Activated naive CD8-positive, alpha-beta T cell treated with anti-CD3 and anti-CD28 coated beads, Interleukin-2, amount 10 ng/mL, durations not matched to agents 7 days and 5 days (primary cell): ENCODE data around the gene UBA5. TPM values are rescaled to one million over a fixed set of nuclear protein-coding genes. Genes with fewer than 3 reads are reported as not detected.
"Not testable (repeated sequence)": the region's sequence is repeated elsewhere in the genome, so short reads cannot be mapped to it uniquely, and the experiment has no call there.

ENCODE experiments used
- ATAC-seq: fragments of 150-1000 bp; cut with Tn5 transposase; one replicate; pipeline ENCODE4 v1.10.0; 2021; ENCODE audit warnings: low read depth, moderate library complexity
- POLR2A ChIA-PET: fragments of 350-600 bp; sonication (Branson Sonifier 250); formaldehyde crosslinking; loops from one replicate; lab custom pipeline; 2021; ENCODE audit warnings: antibody characterized with exemption; lab: Charles Lee
- DNase-seq: peaks from one replicate; pipeline ENCODE4 v3.0.0; 2021
- H3K27ac Mint-ChIP-seq: one replicate; pipeline ENCODE4 v1.8.0; 2022; ENCODE audit warnings: mild to moderate bottlenecking, mixed read lengths
- H3K27me3 Mint-ChIP-seq: one replicate; pipeline ENCODE4 v1.8.0; 2022; ENCODE audit warnings: mild to moderate bottlenecking, moderate library complexity, mixed read lengths
- H3K36me3 Mint-ChIP-seq: one replicate; pipeline ENCODE4 v1.8.0; 2021; ENCODE audit warnings: mild to moderate bottlenecking, mixed read lengths
- H3K4me1 Mint-ChIP-seq: one replicate; pipeline ENCODE4 v1.8.0; 2021; ENCODE audit warnings: mixed read lengths
- H3K4me3 Mint-ChIP-seq: one replicate; pipeline ENCODE4 v1.8.0; 2022; ENCODE audit warnings: mild to moderate bottlenecking, moderate library complexity, mixed read lengths
- H3K9me3 Mint-ChIP-seq: one replicate; pipeline ENCODE4 v1.8.0; 2021; ENCODE audit warnings: mixed read lengths
- total RNA-seq, 2 experiments: library from RNA; stranded (reverse); gene quantifications; one replicate each; pipeline ENCODE4 v1.2.3, GENCODE V29; 2021

The UBA5 gene
- 10 to 100 TPM; 33.6 to 43.3 TPM for total RNA-seq

GRCh38 chr3:132660052-132660810 lies at the start of gene UBA5:
Gene UBA5 (plus strand): TSS chr3:132660329. CDS start chr3:132660538, 209 bp downstream.
- ATAC-seq: peak; percentile 88
- Mint-ChIP-seq H3K4me1 (peaks cover 40% of the 10 kb centered on the region), H3K27ac (peak within 1 kb of the TSS; percentile 94), H3K9me3 (no peaks in the 10 kb centered on the region), H3K4me3 (peak within 1 kb of the TSS; percentile 96), H3K36me3 (peaks cover 8% of the 10 kb centered on the region), H3K27me3 (no peaks in the 10 kb centered on the region)
- POLR2A ChIA-PET: interaction anchor here (1.1 to 1.2 kb wide), 2 partner anchors 13 to 243 kb away, joined by 3 read pairs; partner anchors contain the start of gene DNAJC13
- peak; percentile 80 for DNase-seq

GRCh38 chr3:132615301-132615700 lies 44.8 kb upstream of the UBA5 start:
- H3K9me3 Mint-ChIP-seq, H3K4me3 Mint-ChIP-seq, H3K4me1 Mint-ChIP-seq, H3K27ac Mint-ChIP-seq, H3K27me3 Mint-ChIP-seq, DNase-seq, ATAC-seq, POLR2A ChIA-PET: not testable (repeated sequence)
- peaks cover 34% of the 10 kb centered on the region for H3K36me3 Mint-ChIP-seq

GRCh38 chr3:132615881-132616280 lies 44.2 kb upstream of the UBA5 start:
- peaks cover 7% of the 10 kb centered on the region for H3K9me3 Mint-ChIP-seq
- POLR2A ChIA-PET: no interaction called here
- H3K36me3 Mint-ChIP-seq: peaks cover 36% of the 10 kb centered on the region
- no peak for ATAC-seq
- no peak overlapping the region for H3K4me3 Mint-ChIP-seq
- no peak for DNase-seq
- H3K27ac Mint-ChIP-seq: no peak overlapping the region
- H3K4me1 Mint-ChIP-seq: no peaks in the 10 kb centered on the region
- no peaks in the 10 kb centered on the region for H3K27me3 Mint-ChIP-seq

- Mint-ChIP-seq H3K9me3 (peaks cover 5% of the 10 kb centered on the region), H3K4me3 (no peak overlapping the region), H3K27ac (no peak overlapping the region), H3K36me3 (peaks cover 32% of the 10 kb centered on the region), H3K4me1 (no peaks in the 10 kb centered on the region), H3K27me3 (no peaks in the 10 kb centered on the region)
- no peak for DNase-seq
- ATAC-seq: no peak
- POLR2A ChIA-PET: no interaction called here
These were observed 43.3 kb upstream of the UBA5 start for GRCh38 chr3:132616780-132617179.

GRCh38 chr3:132622148-132622547 lies 38.0 kb upstream of the UBA5 start:
- Mint-ChIP-seq H3K4me3 (no peak overlapping the region), H3K36me3 (peaks cover 17% of the 10 kb centered on the region), H3K27ac (no peak overlapping the region), H3K27me3 (no peaks in the 10 kb centered on the region), H3K9me3 (no peaks in the 10 kb centered on the region), H3K4me1 (peaks cover 2% of the 10 kb centered on the region)
- POLR2A ChIA-PET: no interaction called here
- DNase-seq (no peak), ATAC-seq (no peak)

- POLR2A ChIA-PET: no interaction called here
- no peak for DNase-seq
- Mint-ChIP-seq H3K27me3 (no peaks in the 10 kb centered on the region), H3K9me3 (no peaks in the 10 kb centered on the region), H3K27ac (no peak overlapping the region), H3K4me3 (no peak overlapping the region), H3K4me1 (peaks cover 2% of the 10 kb centered on the region), H3K36me3 (peaks cover 13% of the 10 kb centered on the region)
- ATAC-seq: no peak
These were observed 37.4 kb upstream of the UBA5 start for GRCh38 chr3:132622761-132623160.

GRCh38 chr3:132623646-132624045 lies 36.5 kb upstream of the UBA5 start:
- Mint-ChIP-seq H3K4me3 (no peak overlapping the region), H3K36me3 (peaks cover 13% of the 10 kb centered on the region), H3K27ac (no peak overlapping the region), H3K4me1 (peaks cover 2% of the 10 kb centered on the region), H3K27me3 (no peaks in the 10 kb centered on the region), H3K9me3 (no peaks in the 10 kb centered on the region)
- DNase-seq (no peak), ATAC-seq (no peak)
- POLR2A ChIA-PET: no interaction called here

- DNase-seq: no peak
- H3K9me3 Mint-ChIP-seq: no peaks in the 10 kb centered on the region
- ATAC-seq: no peak
- H3K36me3 Mint-ChIP-seq: peaks cover 13% of the 10 kb centered on the region
- H3K4me3 Mint-ChIP-seq: no peak overlapping the region
- H3K27ac Mint-ChIP-seq: no peak overlapping the region
- no peaks in the 10 kb centered on the region for H3K27me3 Mint-ChIP-seq
- H3K4me1 Mint-ChIP-seq: peaks cover 2% of the 10 kb centered on the region
- POLR2A ChIA-PET: no interaction called here
These were observed 35.3 kb upstream of the UBA5 start for GRCh38 chr3:132624790-132625189.

- ATAC-seq (no peak), DNase-seq (no peak)
- Mint-ChIP-seq H3K36me3 (peaks cover 12% of the 10 kb centered on the region), H3K27me3 (no peaks in the 10 kb centered on the region), H3K27ac (no peak overlapping the region), H3K9me3 (no peaks in the 10 kb centered on the region), H3K4me3 (no peak overlapping the region), H3K4me1 (peaks cover 2% of the 10 kb centered on the region)
- POLR2A ChIA-PET: no interaction called here
These were observed 34.5 kb upstream of the UBA5 start for GRCh38 chr3:132625613-132626012.

- POLR2A ChIA-PET: no interaction called here
- Mint-ChIP-seq H3K27ac (no peak overlapping the region), H3K36me3 (peaks cover 8% of the 10 kb centered on the region), H3K9me3 (no peaks in the 10 kb centered on the region), H3K4me3 (no peak overlapping the region), H3K27me3 (no peaks in the 10 kb centered on the region), H3K4me1 (peaks cover 2% of the 10 kb centered on the region)
- ATAC-seq (no peak), DNase-seq (no peak)
These were observed 33.2 kb upstream of the UBA5 start for GRCh38 chr3:132626955-132627354.

GRCh38 chr3:132628157-132628556 lies 32.0 kb upstream of the UBA5 start:
- no peak overlapping the region for H3K27ac Mint-ChIP-seq
- H3K36me3 Mint-ChIP-seq: peaks cover 8% of the 10 kb centered on the region
- no peaks in the 10 kb centered on the region for H3K27me3 Mint-ChIP-seq
- no peak overlapping the region for H3K4me3 Mint-ChIP-seq
- H3K9me3 Mint-ChIP-seq: no peaks in the 10 kb centered on the region
- ATAC-seq: no peak
- DNase-seq: no peak
- POLR2A ChIA-PET: no interaction called here
- H3K4me1 Mint-ChIP-seq: peaks cover 2% of the 10 kb centered on the region

GRCh38 chr3:132629928-132630327 lies 30.2 kb upstream of the UBA5 start:
- no peak for DNase-seq
- Mint-ChIP-seq H3K4me1 (no peaks in the 10 kb centered on the region), H3K4me3 (no peak overlapping the region), H3K9me3 (no peaks in the 10 kb centered on the region), H3K27me3 (no peaks in the 10 kb centered on the region), H3K27ac (no peak overlapping the region), H3K36me3 (peaks cover 6% of the 10 kb centered on the region)
- POLR2A ChIA-PET: no interaction called here
- no peak for ATAC-seq

- no peaks in the 10 kb centered on the region for H3K4me1 Mint-ChIP-seq
- no peak for DNase-seq
- POLR2A ChIA-PET: no interaction called here
- no peak for ATAC-seq
- no peaks in the 10 kb centered on the region for H3K27me3 Mint-ChIP-seq
- H3K36me3 Mint-ChIP-seq: peaks cover 10% of the 10 kb centered on the region
- H3K9me3 Mint-ChIP-seq: no peaks in the 10 kb centered on the region
- H3K27ac Mint-ChIP-seq: no peak overlapping the region
- H3K4me3 Mint-ChIP-seq: no peak overlapping the region
These were observed 29.5 kb upstream of the UBA5 start for GRCh38 chr3:132630612-132631011.

GRCh38 chr3:132635052-132635451 lies 25.1 kb upstream of the UBA5 start:
- Mint-ChIP-seq H3K27ac (no peak overlapping the region), H3K27me3 (no peaks in the 10 kb centered on the region), H3K4me1 (no peaks in the 10 kb centered on the region), H3K4me3 (no peak overlapping the region), H3K9me3 (no peaks in the 10 kb centered on the region), H3K36me3 (peaks cover 15% of the 10 kb centered on the region)
- POLR2A ChIA-PET: no interaction called here
- ATAC-seq (no peak), DNase-seq (no peak)
